ENCODE data around the gene ADAMTSL1.

The ADAMTSL1 gene

DNA sequence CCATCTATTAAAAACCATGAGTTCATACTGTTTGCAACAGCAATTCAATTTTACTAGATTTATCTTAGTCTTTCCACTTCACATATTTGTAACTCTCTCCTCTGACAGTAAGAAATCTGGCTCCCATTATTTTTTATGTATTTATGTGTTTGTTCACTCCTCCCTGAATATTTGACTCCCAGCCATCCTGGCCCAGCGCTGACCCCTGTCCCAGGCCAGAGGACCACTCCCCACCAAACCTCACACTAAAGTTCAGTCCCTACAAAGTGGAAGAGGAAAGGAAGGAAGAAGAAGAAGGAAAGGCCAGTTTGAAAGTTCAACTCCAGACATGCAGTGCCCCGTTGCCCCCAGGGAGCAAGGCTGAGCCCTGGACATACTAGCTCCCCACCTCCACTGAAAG is 271.8 kb downstream of the ADAMTSL1 start:
- DNase-seq: no peak

DNA sequence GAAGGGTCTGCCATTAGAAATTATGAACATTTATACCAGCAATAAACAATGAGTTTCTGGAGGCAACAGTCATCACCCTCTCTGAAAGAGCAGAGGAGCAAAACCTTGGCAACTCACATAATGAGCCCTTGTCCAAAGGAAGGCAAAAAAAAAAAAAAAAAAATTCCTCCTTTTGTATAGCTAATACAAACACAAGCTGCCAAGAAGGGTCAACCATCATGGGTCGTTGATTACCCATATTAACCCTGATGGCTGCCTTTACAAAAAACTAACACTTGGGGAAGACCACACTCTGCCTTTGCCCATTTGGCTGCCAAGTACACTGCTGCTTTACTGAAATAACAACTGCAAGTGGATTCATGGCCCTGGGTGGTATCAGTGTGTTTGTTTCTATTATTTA is 272.7 kb downstream of the ADAMTSL1 start:
- DNase-seq: no peak

DNA sequence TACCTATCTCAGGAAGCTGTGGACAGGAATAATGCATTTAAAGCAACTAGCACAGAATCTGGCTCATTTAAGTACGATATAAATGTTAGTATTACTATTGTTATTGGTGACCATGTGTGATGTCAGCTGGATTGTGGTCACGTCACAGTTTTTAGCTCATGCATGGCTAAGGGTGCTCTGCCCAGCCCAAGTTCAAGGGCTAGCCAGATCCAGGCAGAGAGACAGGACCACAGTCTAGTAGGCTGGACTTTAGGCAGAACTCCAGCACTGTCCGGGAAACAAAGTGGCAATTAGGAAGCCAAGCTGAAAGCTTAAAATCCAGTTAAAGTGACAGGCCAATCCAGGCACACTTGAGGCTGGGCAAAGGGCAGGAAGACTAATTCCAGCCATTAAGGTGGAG is 273.6 kb downstream of the ADAMTSL1 start:
- DNase-seq: no peak

DNA sequence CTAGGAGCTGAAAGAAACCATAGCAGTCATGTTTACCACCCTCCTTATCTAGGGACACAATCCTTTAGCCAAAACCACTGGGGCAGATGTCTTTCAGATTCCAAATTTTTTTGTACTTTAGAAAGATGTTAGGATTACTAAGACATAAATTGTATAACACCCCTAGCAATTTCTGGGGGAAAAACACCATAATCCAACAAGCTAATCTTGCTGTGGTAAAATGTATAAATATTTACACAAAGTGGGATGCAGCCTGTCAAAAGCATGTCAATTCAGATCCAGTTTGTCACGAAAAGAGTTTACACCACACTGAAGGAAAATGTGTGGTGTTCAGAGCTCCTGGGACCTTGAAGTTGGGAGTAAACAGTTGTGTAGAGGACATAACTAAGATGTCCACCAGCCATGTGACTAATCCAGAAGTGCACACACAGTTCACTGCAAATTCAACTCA is 274.3 kb downstream of the ADAMTSL1 start:
- DNase-seq: no peak

DNA sequence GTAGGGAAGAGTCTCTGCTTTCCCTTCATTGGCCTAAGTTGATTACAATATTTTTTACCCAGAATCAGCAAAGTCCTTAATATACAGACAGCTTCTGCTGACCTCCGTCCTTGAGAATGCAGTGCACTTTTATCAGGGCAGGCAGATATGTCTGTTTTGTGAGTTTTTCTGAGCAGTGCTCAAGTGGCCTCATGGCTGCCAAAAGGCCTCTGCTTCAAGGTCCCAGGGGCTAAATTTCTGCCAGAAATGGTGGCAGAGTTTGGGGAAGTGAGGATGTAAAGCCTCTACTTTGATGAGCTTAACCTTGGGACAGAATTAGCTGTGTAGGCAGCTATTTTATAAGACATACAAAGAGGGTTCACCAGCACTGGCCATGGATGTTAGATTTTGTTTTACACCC is 275.8 kb downstream of the ADAMTSL1 start:
- no peak for DNase-seq

DNA sequence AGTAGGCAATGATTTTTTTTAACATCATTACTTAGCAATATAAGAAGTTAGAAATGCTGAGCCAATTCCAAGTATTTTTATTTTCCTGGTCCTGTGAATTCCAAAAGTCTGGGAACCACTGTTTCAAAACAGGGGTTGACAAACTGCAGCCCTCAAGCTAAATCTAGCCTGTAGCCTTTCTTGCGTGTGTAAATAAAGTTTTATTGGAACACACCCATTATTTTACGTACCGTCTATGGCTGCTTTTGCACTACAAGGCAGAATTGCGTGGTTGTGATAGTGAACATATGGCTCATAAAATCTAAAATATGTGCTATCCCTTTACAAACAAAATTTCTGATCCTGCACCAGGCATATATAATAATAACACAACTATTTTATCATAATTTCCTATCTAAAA is 280.0 kb downstream of the ADAMTSL1 start:
- DNase-seq: no peak

DNA sequence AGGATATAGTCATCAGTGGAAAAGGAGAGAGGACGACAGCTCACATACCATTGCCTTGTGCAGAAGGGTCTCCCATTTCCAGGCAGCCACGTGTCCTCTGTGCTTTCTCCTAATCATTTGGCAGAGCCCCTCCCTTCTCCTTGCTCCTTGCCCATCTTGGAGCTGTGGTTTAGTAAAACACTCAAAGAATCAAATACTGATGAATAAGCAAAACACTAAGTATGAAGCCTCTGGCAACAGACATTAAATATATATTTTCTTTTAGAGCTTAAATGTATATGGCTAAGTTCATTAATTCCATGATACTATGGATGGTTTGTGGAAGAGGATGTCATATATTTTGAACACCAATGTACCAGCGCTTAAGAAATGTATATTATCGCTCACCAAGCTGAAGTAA is 280.6 kb downstream of the ADAMTSL1 start:
- DNase-seq: no peak

DNA sequence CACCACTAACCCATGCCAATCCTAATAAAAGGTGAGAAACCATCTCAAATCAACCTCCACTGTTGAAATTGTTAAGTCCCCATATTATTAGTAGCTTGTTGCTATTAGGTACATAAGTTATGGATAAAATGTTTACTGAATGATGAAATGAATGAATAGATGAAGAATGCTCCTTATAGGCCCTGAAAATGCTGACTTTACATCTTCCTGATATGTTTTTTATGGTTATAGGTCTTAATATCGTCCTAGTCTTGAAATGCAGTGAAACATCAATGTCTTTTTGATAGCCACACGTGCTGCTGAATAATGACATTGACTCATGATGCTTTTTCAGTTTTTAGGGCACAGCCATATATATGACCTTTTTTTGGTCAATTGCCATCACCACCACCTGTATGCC is 281.3 kb downstream of the ADAMTSL1 start:
- DNase-seq: no peak

DNA sequence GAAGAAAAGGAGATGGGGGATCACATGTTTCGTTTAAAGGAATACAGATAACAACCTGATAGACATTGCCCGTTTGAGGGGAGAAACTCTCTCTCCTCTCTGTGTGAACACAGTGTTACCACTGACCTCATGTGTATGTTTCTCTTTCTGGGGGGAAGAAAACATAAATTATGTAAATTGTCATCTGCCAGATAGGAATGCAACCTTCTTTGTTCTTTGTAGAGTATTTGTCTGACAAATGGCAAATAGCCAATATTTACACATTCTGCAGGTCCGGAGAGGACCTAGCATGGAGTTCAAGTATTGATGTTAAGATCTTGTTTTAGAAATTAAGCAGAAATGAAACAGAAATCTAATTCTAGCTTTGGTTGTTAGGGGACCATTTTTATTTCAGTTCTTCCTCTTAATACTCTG is 282.8 kb downstream of the ADAMTSL1 start:
- DNase-seq: no peak

DNA sequence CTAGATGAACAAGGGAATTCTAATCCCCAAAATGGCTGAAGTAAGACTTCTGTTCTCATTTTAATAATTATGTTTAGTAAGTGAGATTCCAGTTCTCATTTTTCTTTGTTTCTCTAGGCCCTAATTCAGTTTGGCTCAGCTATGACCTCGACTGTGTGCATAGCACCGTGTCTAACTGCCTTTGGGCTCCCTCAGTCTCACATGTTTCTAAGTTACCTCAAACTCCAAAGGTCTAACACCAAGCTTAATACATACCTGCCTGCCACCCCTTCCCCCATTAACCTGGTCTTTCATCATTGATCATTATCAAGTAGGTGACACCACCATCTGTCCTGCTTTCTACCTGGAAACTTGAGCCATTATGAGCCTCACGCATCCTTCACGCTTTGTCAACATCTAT is 285.9 kb downstream of the ADAMTSL1 start:
- DNase-seq: no peak

DNA sequence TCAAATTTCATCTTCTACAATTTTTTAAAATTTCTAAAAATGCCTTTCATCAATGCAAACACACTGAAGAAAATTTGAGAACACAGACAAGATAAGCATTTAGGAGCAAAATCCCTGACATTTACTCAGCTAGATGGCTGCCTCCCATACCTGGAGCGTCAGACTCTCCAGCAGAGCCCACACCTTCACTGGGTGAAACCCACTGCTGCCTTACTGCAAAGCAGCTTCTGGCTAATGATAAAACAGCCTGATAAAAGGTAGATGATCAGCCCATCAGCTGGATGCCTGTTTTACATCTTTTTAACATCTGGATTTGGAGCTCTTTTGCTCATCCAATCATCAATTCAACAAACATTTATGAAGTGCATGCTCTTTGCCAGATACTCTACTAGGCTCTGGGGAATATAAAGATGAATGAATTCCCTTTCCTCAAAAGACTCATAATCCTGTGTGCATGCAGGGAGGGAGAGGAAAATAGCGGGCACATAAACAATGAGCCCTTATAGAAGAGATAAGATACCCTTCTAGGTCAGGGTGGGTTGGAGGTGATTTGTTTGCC is 287.9 kb downstream of the ADAMTSL1 start:
- no peak for DNase-seq

DNA sequence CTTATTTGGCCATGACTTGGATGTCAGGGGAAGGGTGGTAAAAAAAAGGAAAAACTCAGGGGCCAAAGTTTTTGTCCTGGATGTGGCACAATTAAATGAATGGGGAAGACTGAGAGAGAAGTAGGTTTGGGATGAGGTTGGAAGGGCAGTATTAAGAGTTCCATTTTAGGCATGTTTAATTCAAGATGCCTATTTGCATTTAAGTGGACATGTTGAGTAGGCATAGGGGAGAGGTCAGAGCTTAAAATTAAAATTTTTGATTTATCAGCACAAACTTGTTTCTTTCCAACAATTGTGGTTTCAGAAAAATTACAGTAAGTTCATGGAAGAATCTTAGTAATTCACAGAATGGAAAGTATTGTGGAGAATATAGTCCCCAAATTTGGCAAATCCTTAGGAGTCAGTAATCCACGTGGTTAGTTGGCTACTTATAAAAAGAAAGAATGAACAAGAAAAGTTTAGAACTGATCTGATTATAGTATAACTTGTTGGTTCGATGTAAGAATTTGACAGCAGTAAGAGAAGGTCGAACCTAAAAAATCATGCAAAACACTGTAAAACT is 293.1 kb downstream of the ADAMTSL1 start:
- no peak for DNase-seq

DNA sequence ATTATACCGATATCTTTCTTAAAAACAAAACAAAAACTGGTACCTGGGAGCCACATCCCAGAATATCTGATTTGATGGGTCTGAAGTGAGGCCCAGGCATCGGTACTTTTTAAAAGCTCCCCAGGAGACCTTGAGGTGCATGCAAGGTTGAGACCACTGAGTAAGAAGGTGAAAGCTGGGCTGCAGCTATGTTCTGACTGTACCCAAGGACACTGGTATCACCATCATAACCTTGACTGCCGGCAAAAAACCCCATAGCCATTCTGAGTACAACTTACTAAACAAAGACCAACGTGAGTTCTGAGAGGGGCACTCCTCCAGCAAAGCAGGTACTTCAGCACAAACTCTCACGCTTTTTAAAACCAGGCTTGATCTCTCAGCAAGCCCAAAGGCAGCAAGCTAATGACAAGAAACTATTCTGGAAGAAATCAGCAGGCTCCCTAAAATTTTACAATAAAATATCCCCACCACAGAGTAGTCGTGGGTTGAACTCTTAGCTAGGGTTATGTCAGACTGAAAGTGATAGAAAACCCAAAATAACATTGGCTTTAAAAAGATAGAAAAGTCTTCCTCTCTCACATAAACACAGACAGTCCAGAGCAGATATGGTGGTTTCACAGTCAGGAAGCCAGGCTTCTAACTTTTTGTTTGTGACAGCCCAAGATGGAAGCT is 295.1 kb downstream of the ADAMTSL1 start:
- no peak for DNase-seq

DNA sequence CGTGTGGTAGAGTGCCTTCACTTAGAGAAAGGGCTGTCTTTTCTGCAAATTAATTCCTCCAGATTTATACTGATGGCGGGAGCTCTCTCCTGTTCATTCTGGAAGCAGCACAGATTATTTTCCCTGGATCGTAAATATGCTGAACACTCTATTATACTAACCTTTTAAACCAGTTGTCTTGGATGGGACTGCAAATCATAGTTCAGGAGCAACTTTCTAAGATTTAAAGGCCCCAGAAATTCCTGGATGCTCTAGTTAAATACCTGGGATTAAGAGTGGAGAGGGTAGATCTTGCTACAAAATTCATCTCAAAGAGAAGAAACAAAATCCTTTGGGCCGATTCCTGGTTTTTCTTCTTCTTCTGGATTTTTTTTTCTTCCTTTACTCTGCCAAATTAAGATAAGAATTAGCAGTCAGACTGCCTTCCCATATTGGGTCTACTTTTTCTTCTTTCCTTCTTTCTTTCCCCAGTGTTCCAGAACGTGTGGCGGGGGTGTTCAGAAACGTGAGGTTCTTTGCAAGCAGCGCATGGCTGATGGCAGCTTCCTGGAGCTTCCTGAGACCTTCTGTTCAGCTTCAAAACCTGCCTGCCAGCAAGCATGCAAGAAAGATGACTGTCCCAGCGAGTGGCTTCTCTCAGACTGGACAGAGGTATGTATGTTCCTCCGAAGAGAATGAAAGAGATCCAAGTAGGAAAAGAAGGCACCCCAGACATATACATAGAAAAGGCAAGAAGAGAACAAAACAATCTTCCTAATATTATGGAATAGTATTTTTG is 296.4 kb downstream of the ADAMTSL1 start:
- no peak for DNase-seq

DNA sequence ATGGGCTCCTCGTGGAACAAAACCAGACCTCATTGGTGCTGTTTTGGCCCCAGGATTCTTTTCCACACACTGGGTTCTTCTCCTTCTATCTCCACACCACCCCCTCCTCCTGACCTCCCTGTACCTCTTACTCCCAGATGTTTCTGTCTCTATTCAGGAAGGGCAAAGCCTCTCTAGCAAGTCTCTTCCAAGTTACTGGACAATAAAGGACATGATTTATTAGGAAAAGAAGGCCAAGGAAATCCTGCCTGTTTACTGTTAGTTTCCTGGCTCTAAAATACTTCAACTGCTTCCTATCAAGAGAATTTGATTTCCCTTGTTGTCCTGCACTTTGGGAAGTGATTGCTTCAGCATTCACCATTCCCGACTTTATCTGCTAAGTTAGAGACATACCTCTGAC is 297.1 kb downstream of the ADAMTSL1 start:
- DNase-seq: no peak

DNA sequence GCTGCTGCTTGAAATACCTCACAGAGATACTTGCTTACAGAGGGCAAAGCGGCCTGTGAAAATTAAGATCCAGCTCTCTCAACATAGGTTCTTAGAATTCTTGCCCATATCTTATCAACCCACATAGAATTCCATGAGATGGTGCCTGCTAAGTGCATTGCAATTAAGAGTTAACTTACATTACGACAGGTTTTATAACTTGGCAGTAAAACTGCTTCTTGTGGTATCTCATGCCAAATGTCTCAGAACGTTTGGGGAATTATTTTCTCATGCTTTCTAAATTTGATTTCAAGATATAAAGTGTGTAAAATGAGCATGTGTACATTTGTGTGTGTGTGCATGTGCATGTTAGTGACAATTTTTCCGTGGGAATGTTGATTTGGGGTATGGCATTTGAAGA is 297.8 kb downstream of the ADAMTSL1 start:
- no peak for DNase-seq

DNA sequence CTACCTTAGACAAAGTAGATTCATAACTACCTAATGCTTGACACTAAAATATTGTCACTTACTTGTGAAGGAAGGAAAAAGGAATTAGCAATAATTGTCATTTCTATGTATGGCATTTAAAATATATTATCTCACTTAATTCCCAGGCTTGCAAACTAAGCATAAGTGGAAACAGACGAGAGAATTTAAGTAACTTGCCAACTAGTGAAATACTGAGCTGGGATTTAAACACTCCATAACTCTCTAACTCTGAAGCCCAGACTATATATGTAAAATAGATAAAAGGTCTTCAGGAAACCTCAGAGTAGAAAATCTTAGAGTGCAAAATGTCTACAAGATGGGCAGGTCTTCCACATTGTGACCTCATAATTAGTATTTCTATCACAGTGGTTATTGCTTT is 301.3 kb downstream of the ADAMTSL1 start:
- no peak for DNase-seq

DNA sequence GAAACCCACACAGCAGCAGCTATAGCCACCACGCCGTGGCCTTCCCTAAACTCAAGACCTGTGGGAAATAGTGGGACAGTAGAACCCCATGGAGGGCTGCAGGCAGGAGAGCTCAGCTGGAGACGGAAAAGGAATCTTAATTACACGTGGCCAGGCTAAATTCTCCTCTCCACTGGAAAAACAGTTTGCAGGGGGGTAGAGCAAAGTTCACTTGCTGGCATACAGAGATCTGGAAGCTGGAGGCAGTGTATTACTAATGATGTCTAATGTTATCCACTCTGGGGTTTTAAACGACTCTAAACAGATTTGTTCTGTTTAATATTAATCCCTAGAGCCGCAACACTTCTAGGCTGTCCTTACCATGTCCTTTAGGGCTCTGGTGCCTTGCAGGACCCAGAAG is 302.0 kb downstream of the ADAMTSL1 start:
- no peak for DNase-seq

DNA sequence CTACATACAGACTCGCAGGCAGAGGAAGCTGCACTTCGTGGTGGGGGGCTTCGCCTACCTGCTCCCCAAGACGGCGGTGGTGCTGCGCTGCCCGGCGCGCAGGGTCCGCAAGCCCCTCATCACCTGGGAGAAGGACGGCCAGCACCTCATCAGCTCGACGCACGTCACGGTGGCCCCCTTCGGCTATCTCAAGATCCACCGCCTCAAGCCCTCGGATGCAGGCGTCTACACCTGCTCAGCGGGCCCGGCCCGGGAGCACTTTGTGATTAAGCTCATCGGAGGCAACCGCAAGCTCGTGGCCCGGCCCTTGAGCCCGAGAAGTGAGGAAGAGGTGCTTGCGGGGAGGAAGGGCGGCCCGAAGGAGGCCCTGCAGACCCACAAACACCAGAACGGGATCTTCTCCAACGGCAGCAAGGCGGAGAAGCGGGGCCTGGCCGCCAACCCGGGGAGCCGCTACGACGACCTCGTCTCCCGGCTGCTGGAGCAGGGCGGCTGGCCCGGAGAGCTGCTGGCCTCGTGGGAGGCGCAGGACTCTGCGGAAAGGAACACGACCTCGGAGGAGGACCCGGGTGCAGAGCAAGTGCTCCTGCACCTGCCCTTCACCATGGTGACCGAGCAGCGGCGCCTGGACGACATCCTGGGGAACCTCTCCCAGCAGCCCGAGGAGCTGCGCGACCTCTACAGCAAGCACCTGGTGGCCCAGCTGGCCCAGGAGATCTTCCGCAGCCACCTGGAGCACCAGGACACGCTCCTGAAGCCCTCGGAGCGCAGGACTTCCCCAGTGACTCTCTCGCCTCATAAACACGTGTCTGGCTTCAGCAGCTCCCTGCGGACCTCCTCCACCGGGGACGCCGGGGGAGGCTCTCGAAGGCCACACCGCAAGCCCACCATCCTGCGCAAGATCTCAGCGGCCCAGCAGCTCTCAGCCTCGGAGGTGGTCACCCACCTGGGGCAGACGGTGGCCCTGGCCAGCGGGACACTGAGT is 303.2 kb downstream of the ADAMTSL1 start:
- no peak for DNase-seq

DNA sequence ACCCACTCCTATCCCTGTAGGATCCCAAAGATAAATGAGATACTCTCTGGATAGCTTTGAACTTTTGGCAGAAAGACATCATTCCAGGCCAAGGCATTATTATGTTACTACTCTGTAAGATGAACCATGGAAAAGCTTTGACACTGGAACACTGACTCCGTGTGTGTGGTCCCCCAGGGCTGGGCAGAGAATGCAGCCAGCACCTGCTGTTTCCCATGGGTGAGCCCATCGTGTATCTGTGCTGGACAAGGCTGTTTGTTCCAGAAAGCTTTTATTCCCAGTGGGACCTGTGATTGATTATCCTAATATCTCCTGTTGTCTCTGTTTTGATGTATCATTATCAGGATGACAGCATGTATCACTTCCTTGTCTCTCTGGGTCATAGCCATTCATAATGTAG is 304.2 kb downstream of the ADAMTSL1 start:
- no peak for DNase-seq

DNA sequence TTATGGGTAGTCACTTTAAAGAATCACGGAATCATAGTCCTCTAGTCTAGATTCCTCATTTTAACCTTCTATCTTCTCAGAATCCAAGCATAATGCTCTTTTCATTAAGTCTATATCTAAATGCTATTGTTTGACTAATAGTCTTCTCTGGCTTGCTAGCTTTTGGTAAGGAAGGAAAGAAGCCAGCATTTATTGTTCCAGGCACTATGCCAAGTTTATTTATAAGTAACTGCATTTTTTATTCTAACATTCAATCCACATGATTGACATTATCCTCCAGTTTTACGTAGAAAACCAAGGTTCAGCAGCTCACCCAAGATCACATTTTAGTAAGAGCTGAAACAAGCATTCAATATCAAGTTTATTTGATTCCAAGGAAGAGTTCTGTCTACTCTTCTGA is 304.9 kb downstream of the ADAMTSL1 start:
- no peak for DNase-seq

DNA sequence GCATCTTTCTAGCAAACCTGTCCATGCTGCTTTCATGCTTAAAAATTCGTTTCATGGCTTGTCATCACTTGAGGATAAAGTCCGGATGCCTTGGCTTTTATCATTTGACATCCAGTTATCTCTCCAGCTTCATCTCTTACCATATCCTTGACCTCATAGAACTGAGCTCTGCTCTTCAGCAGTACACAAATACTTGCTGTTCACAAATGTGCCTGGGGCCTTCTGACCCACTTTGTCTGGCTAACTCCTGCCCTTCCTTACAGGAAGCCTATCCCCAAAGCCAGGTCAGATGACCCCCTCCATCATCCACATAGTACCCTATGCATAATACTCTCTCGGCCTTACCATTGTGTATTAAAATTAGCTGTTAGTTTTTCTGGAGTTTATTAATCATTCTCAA is 310.0 kb downstream of the ADAMTSL1 start:
- DNase-seq: no peak

DNA sequence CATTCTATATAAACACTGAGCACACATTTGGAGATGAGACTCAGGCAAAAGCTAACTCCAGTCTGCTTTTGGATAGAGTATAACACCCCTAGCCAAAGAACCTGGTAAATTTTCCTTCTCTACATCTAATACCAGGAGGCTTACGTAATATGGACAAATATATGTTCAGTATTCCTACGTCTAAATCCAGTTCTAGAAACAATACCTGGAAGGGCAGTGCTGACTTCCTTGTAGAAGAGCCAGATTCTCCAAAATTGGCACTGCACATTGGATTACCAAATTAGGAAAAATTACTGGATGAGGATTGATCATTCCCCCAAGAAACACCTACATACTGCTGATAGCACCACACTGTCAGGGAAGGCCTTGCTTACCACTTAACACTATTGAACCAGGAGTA is 311.7 kb downstream of the ADAMTSL1 start:
- DNase-seq: no peak

Measured in NCI-H524 treated with DMSO at 0.1 percent for 48 hours (cell line).